ENCODE data around the gene LYPLAL1.

GRCh38 chr1:219173434-219173757 is 282 bp upstream of the LYPLAL1 start:
- TF ChIP-seq CTCF (conservative IDR thresholded peaks at IDR 0.05; ENCODE audit: low read depth, low read length) (no peak), POLR2A (IDR thresholded peaks at IDR 0.05; ENCODE audit: low read depth, low read length) (no peak), MXI1 (IDR thresholded peaks at IDR 0.05; ENCODE audit: borderline replicate concordance, low read depth, low read length) (no peak), BHLHE40 (IDR thresholded peaks at IDR 0.05; ENCODE audit: low read depth, low read length) (no peak), RAD21 (IDR thresholded peaks at IDR 0.05; ENCODE audit: low read length) (no peak), RCOR1 (IDR thresholded peaks at IDR 0.05; ENCODE audit: insufficient replicate concordance, low read length) (no peak), CEBPB (IDR thresholded peaks at IDR 0.05; ENCODE audit: low read depth, low read length) (no peak), MAFK (IDR thresholded peaks at IDR 0.05; ENCODE audit: low read depth, low read length) (no peak), CHD1 (IDR thresholded peaks at IDR 0.05; ENCODE audit: low read depth, low read length) (no peak), RFX5 (IDR thresholded peaks at IDR 0.05; ENCODE audit: low read depth, low read length) (no peak), USF2 (IDR thresholded peaks at IDR 0.05; ENCODE audit: low read depth, low read length) (no peak), ELK1 (IDR thresholded peaks at IDR 0.05; ENCODE audit: borderline replicate concordance, low read depth, low read length) (no peak), MAZ (IDR thresholded peaks at IDR 0.05; ENCODE audit: borderline replicate concordance, low read depth, low read length) (no peak), NFE2L2 (IDR thresholded peaks at IDR 0.05; ENCODE audit: low read depth, low read length) (no peak)

Data from IMR-90 (cell line).